Fibroblast of skin of left quadriceps (primary cell): ENCODE results near the gene E2F8.

Source experiments
- DNase-seq, 2 experiments: peaks; one replicate each; pipeline ENCODE4 v3.0.0-alpha.2; 2013; ENCODE audit warnings: low read depth in 2 of 2

Gene E2F8

DNA sequence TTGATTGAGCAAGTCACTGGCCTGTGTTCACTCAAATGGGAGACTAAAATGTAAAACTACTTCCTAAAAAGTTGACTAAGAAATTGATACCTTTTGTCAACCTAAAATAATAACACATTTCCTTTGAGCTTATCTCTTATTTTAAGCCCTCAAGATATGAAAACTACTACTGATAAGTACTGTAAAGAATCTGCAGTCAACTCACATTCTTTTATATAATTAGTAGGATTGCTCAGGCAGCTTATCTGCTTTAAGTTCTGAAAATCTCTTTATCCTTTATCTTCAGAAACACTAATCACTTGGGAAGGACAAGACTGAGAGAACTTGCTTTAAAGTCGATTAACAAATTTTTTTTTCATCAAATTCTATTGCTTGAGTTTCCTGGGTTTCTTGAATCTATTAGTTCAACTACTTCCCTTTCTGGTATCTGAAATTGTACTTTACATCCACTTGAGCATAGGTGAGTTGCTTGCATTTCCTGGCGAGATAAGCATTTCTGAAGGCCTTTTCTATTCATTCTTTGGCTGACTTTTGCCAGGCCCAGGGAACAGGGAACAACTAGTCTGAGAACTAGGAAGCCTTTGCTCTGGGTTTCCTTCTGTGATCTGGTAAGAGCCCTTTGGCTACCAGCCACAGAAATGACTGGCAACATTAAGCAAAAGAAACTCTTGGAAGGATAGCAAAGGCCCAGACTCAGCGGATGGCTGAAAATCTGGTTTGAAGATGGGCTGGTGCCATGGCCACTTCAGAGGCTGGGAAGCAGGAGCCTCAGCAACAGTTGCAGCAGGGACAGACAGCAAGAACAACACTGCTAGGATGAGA, 19.6 kb downstream of the E2F8 start:
- no peak for DNase-seq

DNA sequence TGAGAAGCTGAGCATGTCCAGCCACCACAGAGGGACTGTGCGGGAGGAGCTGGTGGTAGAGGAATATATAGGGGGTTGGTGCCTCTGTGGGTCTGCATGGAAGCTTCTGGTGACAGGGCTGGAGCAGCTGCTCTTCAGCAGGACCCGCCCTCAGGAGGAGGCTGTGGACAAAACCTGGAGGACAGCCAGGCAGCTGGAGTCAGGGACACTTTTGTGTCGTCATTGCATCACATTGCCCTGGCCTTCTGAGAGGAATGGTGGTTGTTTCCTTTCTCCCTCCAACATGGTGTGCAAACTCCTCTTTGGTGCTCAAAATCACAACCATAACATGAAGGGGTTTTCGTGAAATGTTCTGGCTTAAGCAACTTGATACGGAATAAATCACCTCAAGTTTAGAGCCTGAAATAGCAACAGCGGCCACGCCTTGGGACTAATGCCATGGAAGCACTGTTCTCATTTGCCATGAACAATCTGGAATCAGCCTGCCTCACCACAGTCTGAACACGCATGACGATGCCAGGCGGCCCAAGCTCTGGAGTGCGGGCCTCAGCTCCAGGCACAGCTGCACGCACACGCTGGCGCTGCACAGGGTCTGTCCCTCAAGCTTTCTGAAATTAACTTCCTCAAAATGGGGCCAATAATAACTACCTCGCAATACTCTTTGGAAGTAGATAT, 21.8 kb downstream of the E2F8 start:
- DNase-seq = no peak

DNA sequence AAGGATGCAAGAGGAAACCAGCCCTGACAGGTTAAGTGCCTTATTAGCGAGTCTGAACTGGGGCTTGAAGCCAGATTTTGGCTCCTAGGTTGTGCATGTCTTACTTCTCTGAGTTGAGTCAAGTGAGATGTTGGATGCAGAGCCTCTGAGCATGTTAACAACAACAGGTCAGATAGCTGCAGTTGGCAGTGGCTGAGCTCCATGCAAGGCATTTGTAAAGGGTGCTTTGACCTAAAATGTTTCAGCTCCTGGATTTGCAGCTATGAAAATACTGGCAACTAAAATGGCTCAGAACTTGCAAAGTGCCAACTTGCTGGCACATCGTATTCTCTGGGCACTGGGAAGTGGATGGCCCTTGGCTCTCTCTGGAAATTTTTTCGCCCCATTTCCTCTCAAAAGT, 22.5 kb downstream of the E2F8 start:
- DNase-seq = no peak

DNA sequence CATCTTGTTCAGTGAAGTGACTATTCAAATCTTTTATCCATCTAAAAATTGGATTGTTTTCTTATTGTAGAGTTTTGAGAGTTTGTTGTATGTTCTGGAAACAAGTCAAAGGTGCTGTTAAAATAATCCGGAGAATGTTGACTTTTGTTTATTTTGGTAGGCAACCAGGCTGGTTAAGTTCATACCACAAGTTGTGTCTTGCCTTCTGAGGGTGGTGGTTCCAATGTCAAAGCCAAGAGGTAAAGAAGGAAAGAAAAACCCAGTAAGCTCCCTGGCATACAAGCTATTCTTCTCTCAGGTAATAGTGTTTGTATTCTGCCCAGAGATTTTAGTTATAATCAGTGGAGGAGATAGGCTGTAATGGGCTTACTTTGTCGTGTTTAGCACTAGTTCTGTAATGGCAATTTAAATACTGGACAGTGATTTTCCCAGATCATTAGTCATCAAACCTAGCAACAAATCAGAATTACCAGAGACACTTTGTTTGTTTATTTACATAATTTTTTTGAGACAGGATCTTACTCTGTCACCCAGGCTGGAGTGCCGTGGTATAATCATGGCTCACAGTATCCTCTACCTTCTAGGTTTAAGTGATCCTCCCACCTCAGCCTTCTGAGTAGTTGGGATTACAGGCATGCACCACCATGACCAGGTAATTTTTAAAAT, 23.9 kb downstream of the E2F8 start:
- DNase-seq = no peak

DNA sequence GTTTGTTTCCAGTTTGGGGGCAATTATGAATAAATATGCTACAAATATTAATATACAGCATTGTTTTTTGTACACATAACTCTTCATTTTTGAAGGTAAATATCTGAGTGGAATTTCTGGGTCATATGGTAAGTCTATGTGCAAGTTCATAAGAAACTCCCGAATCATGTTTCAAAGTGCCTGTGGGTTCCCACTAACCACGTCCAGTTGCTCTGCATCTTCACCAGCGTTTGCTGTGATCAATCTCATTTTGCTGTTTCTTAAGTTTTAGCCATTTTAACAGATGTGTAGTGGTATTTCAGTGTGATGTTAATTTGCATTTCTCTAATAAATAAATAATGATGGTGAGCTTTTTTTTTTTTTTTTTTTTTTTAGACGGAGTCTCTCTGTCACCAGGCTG, 24.7 kb downstream of the E2F8 start:
- no peak for DNase-seq

DNA sequence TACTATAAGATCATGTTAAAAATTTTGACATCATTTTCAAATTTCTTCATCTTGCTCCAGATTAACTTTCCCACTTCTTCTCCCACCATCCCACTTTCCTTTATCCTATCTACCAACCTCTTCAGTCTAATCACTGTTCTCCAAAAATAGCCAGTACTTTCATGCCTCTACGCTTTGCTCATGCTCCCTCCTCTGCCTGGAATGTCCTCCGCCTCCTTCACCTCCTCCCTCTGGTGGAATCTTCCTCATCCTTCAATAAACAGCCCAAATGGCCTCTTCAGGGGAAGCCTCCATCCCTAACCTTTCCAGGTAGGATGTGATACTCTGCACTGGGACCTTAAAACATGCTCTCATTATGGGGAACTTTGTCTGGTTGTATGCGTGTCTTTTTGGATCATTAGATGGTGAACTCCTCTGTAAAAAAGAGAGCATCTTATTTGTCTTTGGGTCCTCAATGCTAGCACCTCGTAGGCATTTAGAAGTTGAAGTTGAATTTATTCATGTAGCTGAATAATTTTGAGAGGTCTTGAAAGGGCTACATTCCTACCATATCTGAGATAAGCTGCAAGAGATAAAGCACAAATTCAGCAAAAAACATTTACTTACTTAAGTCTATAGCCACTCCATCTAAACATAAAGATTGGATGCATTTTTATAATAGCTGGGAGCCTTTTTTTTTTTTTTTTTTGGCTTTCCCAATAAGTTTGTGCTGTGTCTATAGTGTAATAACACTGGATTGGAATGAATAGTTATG, 31.0 kb downstream of the E2F8 start:
- no peak for DNase-seq

DNA sequence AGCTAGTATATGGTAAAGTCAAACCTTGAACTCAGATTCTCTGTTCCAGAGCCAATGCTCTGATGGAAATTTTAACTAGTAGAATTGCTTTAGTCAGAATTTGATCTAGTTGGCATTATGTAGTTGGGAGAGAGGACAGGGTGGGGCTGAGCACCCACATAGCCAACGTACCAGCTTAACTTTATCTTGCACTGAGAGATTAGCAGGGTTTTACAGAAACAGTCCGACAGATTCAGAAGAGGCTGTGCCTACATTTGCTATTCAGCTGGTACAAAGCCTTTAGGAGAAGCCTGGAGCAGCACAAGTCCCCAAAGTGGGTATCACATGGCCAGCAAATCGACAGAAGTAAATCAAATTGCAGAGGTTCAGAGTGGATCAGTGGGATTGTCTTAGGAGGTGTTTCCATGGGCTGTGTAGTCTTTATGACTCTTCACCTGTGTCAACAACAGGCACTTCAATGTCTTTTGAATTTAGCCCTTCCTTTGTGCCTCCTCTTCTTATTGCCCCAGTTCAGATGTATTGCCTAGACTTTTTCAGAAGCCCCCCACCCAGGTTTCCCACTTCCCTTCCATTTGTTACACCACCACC, 31.7 kb downstream of the E2F8 start:
- DNase-seq = no peak

DNA sequence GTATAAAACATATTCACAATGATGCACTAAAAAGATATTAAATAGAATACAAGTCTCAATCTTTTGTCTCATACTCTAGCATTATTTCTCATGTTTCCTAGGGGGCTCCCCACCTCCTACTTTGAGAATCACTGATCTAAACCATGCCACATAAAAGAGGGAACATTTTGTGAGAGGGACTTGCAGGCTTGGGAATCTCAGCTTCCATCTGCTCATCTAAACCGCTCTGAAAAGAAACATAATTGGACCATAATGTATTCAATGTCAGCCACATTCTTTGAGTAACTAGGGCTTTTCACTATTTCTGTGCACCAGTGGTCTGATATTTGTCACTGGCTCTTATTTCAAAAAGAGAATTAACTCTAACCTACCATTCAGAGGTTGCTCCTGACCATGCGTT, 32.6 kb downstream of the E2F8 start:
- no peak for DNase-seq

DNA sequence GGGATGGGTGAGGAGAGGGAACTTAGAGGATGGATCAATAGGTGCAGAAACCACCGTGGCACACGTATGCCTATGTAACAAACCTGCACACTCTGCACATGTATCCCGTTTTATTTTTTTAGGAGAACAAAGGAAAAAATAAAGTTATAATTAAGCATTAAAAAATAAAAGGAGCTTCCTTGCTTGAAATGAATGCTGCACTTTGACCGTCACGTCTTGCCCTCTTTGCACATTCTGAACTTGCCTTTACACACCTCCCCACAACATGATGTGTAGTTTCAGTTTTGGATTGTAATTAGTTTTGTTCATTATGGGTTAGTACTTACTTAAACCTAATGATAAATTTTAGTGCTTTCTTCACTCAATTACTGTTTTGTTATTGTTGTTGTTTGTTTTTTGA, 35.9 kb downstream of the E2F8 start:
- no peak for DNase-seq

DNA sequence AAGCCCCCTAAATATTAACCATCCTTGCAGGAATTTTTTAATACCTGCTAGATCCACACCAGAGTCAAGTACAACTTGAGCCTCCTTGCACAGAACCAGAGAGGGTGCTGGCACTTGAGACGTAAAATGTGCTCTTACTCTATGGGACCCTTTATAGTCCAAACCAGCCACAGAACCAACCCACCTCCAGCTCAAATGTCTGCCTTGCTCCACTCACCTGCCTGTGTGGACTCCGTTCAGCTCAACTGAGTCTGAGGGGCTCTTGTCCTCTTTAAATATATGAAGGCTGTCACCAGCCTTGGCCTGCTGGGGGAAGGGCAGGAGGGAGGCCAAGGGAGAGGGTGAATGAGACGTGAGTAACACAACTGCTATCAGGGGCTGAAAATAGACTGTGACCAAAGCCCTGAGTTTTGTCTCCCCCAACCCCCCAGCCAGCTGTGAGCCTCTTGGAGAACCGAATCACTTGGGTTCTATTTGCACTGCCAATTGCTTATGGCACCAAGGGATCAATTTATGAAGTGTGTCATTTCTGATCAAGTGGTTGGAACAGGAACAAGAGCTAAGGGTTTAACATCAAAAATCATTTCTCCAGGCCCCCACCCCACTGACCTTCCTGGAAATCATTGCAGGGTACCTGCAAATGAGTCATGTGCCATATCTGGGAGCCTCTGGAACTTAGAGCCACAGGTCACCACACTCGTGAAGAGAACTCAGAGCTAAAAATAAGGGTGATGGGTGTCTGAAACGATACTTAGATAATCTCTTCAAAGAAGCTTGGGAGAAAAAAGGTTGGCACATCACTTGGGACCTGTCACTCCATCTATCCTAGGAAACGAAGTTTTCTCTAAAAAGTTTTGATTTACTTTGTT, 38.8 kb downstream of the E2F8 start, which contains the start of gene CSRP3:
Gene CSRP3, minus strand, starts transcription at position 247 of the 869 bp plus-strand sequence. CDS start 9,535 bp downstream, outside the sequence.
- DNase-seq = no peak

DNA sequence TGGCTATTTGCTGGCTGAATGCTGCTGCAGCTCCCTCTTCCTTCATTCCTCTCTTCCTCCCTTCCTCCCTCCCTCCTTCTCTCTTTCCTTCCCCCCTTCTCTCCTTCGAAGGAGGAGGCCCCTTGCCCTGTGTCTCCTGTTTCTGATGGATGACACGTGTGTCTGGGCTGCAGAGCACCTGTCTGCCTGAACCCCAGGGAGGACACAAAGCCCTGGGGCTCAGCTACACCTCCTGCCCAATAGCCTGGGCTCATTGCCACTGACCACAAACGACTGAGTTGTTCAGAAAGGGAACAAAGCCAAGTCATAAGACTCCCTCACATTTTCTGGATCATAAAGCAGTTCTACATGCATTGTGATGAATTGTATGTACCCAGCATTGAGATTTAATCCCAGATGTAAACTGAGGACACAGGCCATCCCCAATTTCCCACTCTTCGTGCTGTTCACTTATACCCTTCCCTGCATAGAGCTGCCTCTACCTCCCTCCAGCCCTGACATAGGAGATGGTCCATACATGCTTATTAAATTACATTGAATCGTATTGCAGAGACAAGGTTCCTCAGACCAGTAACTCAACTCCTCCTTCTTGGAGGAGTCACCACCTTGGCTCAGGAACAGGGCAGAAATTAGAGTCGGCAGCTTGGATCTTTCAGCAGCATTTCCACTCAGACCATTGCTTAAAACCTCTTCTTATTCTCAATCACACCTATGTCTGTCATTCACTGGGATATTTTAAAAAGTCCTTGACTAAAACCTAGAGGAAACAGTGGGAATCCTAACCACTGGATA, 40.1 kb downstream of the E2F8 start:
- peak; percentile 18 to 28 for DNase-seq

DNA sequence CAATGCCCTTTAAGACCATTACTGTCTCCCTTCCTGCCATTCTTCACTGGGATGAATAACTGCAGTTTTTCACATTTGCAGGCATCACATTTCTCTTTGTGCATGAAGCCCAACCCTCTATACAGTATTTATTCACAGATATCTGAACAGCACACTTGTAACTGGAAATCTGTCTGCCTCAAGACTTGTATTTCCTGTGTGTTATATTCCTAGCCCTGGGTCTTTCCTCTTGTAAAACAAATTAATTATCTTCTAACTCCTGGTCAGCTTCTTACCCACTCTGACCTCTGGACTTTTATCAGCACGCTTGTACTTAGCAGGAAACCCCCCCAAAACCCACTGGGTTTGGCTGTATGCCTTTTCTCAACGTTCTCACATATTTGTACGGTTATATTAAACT, 41.0 kb downstream of the E2F8 start:
- DNase-seq = no peak

DNA sequence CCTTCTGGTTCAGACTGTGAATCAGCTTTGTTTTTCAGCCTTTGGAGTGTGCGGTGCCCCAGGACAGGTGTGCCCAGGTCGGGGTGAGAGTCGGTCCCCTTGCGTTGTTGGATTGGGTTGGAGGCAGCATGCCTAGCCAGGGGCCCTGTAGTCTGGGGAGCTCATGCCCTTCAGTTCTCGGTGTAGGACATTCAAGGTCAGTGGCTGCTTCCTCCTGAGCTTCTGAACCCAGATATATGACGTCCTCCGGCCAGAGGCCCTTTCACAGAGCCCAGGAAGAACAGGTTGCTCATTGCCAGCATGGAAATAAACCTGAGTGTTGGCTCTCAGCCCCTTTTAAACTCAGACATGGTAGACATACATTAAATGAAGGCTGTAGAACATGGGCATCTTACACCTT, 41.7 kb downstream of the E2F8 start:
- no peak for DNase-seq

DNA sequence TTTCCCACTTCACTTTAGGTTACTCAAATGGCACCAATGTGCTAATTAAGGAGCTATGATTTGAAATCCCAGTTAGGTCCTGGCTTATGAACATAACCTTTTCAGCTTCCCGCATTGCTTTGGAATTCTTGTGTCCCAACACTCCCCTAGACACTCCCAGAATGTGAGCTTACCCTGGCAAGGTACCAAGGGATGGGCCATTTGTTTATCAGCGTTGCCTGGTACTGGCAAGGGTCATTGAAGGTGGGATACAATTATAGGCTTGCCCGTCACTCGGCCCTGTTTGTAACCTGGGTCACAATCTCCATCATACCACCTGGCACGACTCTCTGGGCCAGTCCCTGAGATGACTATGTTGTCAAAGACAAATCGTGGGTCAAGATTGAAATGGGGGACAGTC, 44.3 kb downstream of the E2F8 start:
- DNase-seq = no peak

DNA sequence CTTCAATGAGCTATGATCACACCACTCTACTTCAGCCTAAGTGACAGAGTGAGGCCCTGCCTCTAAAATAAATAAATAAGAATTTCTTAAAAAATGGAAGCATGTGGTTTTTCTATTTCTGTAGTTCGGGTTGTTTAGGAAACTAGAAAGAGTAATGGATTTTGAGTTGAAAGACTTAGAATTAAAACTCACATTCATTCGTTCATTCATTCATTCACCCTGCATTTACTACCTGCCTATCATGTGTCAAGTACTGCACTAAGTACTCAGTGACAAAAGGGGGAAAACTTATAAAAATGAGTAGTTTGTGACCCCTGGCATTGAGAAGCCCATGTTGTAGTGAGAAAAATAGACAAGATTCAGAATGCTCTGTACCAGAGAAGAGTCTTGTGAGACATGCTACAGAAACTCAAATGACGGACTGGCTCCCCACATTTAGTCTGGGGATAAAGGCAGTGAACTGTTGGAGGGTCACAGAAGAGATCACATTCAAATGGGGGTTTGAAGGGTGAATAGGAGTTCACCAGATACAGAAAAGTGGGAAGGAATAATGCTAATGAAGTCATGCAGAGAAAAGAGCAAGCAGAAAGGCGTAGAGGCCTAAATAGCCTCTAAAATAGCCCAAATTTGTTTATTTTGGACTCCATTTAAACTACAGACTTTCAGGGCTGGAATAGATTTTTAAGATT, 46.0 kb downstream of the E2F8 start:
- no peak for DNase-seq

DNA sequence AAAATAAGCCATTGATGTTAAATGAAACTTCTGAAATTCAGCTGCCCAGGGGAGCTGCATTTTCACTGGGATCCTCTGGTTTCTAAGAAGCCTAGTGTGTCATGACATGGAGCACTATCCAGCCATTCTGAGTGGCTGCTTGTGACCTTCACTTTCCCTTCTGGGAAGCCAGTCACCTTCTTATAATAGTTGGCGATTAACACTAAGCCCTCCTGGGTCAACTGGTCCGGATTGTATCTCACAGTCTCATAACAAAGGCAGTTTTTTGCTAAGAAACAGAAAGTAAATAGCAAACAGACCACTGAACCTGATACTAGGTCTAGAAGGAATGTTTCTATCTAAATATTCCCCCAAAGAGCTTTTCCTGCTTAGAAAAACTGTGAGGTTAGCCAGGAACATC, 46.8 kb downstream of the E2F8 start:
- no peak for DNase-seq

DNA sequence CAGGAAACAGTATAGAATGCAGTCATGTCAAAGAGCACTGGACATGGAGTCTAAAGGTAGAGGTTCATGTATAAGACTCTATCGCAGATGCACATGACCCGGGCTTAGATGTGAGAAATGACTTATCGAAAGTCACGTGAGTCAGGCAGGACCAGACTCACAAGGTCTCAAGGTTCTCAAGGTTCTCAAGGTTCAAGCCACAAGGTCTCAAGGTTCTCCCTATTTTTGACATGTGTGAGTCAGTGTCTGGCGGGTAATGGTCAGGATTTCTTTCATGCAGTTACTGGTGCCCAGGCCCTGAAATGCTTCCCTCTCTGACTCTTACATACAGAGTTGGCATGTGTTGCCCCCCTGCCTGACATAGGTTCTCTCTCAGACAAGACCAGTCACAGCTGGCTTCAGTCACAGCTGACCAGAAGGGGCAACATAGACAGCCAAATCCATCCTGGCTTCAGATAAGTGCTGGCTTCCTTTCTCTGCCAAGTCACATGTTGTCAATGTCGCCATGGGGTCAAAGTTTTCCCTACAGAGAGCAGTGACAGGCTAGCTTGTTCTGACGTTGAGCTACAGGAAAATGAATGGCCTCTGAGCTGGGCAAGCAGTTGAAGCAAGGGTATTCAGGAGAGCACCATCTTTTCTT, 49.1 kb downstream of the E2F8 start:
- no peak for DNase-seq

DNA sequence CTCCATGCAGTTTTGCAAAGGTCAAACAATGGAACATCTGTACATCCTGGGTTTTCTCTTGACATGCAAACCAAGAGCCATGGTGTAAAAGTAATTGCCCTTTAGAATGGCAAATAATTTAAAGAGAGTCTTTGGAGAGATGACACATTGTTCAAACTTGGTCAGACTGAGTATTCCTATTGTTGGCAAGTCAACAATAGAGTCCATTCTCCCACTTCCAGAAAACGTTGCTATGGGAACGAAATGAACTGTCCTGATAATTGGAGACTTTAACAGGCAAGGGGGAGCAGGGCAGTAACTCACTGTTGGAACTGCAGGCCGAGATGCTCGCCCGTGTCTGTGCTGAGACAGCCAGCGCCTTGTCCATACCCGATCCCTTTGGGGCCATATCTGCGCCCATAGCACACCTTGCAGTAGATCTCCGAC, 52.9 kb downstream of the E2F8 start:
- no peak for DNase-seq
